HFFc6 (cell line): ENCODE data around the gene ZNF420. TPM values are rescaled to one million over a fixed set of nuclear protein-coding genes. Genes with fewer than 3 reads are reported as not detected.
A peak's percentile ranks its signal among the peaks of the same experiment; 100 is the strongest.
"Not testable (repeated sequence)": the region's sequence is repeated elsewhere in the genome, so short reads cannot be mapped to it uniquely, and the experiment has no call there.

Experiments
- DNase-seq: peaks from one replicate; pipeline ENCODE4 v3.0.0-alpha.2; 2018
- H3K27ac Mint-ChIP-seq: 2 replicates; pipeline ENCODE4 v1.8.0; 2020; ENCODE audit warnings: mild to moderate bottlenecking, mixed read lengths
- H3K27me3 Mint-ChIP-seq: 2 replicates; pipeline ENCODE4 v1.8.0; 2021; ENCODE audit warnings: mild to moderate bottlenecking, moderate library complexity, mixed read lengths; ENCODE audit not compliant: insufficient read depth
- H3K36me3 Mint-ChIP-seq: 2 replicates; pipeline ENCODE4 v1.8.0; 2021; ENCODE audit warnings: low read depth, mixed read lengths
- H3K4me1 Mint-ChIP-seq: 2 replicates; pipeline ENCODE4 v1.8.0; 2020; ENCODE audit warnings: low read depth, mixed read lengths
- H3K4me3 Mint-ChIP-seq: 2 replicates; pipeline ENCODE4 v1.8.0; 2020; ENCODE audit warnings: mild to moderate bottlenecking, moderate library complexity, mixed read lengths
- H3K9me3 Mint-ChIP-seq: 2 replicates; pipeline ENCODE4 v1.8.0; 2020; ENCODE audit warnings: mild to moderate bottlenecking, mixed read lengths
- CTCF ChIP-seq: fragments of 200-600 bp; sonication (generic); IDR thresholded peaks from 2 replicates; pipeline ENCODE4 v1.5.0; 2021; ENCODE audit warnings: antibody characterized with exemption, mild to moderate bottlenecking
- long read RNA-seq: library from polyadenylated mRNA; unstranded; transcript quantifications from one replicate; pipeline ENCODE4 v2.0.0, GENCODE V29; 2019
- total RNA-seq, 6 experiments: library from RNA; stranded (reverse); fragmentation: NEBNext Ultra II Directional; extraction: Animal tissue kit (Norgen Biotek cat#: 25700); gene quantifications; 2 replicates in 1 of 6; 3 replicates in 5 of 6; pipeline ENCODE4 v1.2.3, GENCODE V29; 2021

The ZNF420 gene
- total RNA-seq = 1 to 10 TPM; 3.6 to 6.3 (median 5.7) TPM
- long read RNA-seq, partial matches to known transcripts = 0 of 4 reads
- long read RNA-seq, other reads (novel, unspliced or antisense) = 2 of 4 reads

GRCh38 chr19:37077934-37078716 lies at the start of gene ZNF420:
Gene ZNF420 (plus strand): TSS chr19:37078433. CDS start chr19:37089119, 10,686 bp downstream.
- no peaks in the 10 kb centered on the region; the same call in 1 of the 2 replicates for H3K27me3 Mint-ChIP-seq
- peak within 1 kb of the TSS; percentile 97 for H3K4me3 Mint-ChIP-seq
- DNase-seq = peak; percentile 92
- peaks cover 22% of the 10 kb centered on the region; the same call in 1 of the 2 replicates for H3K4me1 Mint-ChIP-seq
- peaks cover 50% of the 10 kb centered on the region for H3K36me3 Mint-ChIP-seq
- no peak for TF ChIP-seq CTCF
- H3K9me3 Mint-ChIP-seq = peaks cover 36% of the 10 kb centered on the region
- H3K27ac Mint-ChIP-seq = peak within 1 kb of the TSS; percentile 83

- Mint-ChIP-seq H3K9me3 (peaks cover 30% of the 10 kb centered on the region), H3K4me3 (no peak overlapping the region), H3K27ac (no peak overlapping the region)
These were observed 33.1 kb upstream of the ZNF420 start for GRCh38 chr19:37045140-37045539.

GRCh38 chr19:37055330-37055729 lies 22.9 kb upstream of the ZNF420 start:
- H3K4me3 Mint-ChIP-seq = no peak overlapping the region
- H3K9me3 Mint-ChIP-seq = peaks cover 80% of the 10 kb centered on the region
- no peaks in the 10 kb centered on the region for H3K4me1 Mint-ChIP-seq
- H3K36me3 Mint-ChIP-seq = peaks cover 24% of the 10 kb centered on the region
- TF ChIP-seq CTCF = no peak
- H3K27me3 Mint-ChIP-seq = no peaks in the 10 kb centered on the region; the same call in none of the 2 replicates
- H3K27ac Mint-ChIP-seq = no peak overlapping the region
- no peak for DNase-seq

More at GRCh38 chr19:37045140-37045539, 33.1 kb upstream of the ZNF420 start:
- DNase-seq = no peak
- Mint-ChIP-seq H3K4me1 (no peaks in the 10 kb centered on the region), H3K36me3 (no peaks in the 10 kb centered on the region; the same call in 1 of the 2 replicates), H3K27me3 (no peaks in the 10 kb centered on the region)
- no peak for TF ChIP-seq CTCF

GRCh38 chr19:37056776-37057175 lies 21.5 kb upstream of the ZNF420 start:
- peaks cover 82% of the 10 kb centered on the region for H3K9me3 Mint-ChIP-seq
- no peak for DNase-seq
- no peaks in the 10 kb centered on the region; the same call in none of the 2 replicates for H3K27me3 Mint-ChIP-seq
- peaks cover 32% of the 10 kb centered on the region for H3K36me3 Mint-ChIP-seq
- H3K4me3 Mint-ChIP-seq = no peak overlapping the region
- H3K4me1 Mint-ChIP-seq = no peaks in the 10 kb centered on the region
- H3K27ac Mint-ChIP-seq = no peak overlapping the region
- no peak for TF ChIP-seq CTCF

- H3K27ac Mint-ChIP-seq = no peak overlapping the region
- H3K4me1 Mint-ChIP-seq = no peaks in the 10 kb centered on the region
- no peak for TF ChIP-seq CTCF
- H3K27me3 Mint-ChIP-seq = no peaks in the 10 kb centered on the region; the same call in none of the 2 replicates
- DNase-seq = no peak
- peaks cover 40% of the 10 kb centered on the region for H3K36me3 Mint-ChIP-seq
- H3K4me3 Mint-ChIP-seq = no peak overlapping the region
- H3K9me3 Mint-ChIP-seq = peaks cover 76% of the 10 kb centered on the region
These were observed 19.1 kb upstream of the ZNF420 start for GRCh38 chr19:37059142-37059541.

GRCh38 chr19:37064886-37065285 lies 13.3 kb upstream of the ZNF420 start:
- not testable (repeated sequence) for H3K27me3 Mint-ChIP-seq, H3K4me3 Mint-ChIP-seq, H3K4me1 Mint-ChIP-seq, DNase-seq, H3K27ac Mint-ChIP-seq
- Mint-ChIP-seq H3K9me3 (peaks cover 71% of the 10 kb centered on the region), H3K36me3 (peaks cover 33% of the 10 kb centered on the region)
